22Rv1 (cell line): ENCODE results near the gene CITED4.

Source experiments
- ZFX ChIP-seq: fragments of 450-650 bp; IDR thresholded peaks from 2 replicates; pipeline ENCODE4 v1.6.1; 2017; ENCODE audit warnings: antibody characterized with exemption, borderline replicate concordance
- TF ChIP-seq, protein P1 (sequence below): fragments of 450-650 bp; IDR thresholded peaks from 2 replicates; pipeline ENCODE4 v1.5.1; 2017; ENCODE audit warnings: mild to moderate bottlenecking

DNA sequence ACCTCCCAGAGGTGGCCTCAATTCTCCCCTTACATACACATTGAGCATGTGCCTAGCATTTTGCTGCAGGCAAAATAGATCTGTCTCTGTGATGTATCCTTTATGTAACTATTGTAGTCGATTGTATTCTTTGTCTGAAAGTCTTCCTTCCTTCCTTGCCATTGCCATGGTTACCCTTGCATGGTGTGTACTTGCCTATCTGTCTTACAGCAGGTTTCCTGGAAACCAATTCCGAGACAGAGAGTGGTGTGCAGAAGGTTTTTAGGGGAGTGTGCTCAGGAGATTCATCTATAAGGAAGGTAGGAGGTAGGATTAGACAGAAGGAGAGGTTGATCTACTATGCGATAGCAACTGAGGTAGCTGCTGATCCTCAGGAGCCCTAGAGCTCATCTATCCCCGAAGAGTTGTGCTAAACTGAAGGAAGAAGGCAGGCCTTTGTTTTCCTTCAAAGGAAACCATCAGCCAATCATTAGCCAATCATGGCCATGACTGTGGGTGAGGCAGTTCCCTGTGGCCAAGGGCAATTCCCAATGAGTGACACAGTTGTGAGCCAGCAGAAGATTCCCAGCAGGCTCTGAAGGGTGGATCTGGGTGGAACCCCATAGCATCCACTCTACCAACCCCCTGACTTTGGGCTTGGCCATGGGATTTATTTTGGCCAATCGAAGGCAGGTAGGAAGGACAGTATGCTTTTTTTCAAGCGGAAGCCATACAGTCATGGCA is 15.0 kb downstream of the CITED4 start:
- TF ChIP-seq, protein P1, sequence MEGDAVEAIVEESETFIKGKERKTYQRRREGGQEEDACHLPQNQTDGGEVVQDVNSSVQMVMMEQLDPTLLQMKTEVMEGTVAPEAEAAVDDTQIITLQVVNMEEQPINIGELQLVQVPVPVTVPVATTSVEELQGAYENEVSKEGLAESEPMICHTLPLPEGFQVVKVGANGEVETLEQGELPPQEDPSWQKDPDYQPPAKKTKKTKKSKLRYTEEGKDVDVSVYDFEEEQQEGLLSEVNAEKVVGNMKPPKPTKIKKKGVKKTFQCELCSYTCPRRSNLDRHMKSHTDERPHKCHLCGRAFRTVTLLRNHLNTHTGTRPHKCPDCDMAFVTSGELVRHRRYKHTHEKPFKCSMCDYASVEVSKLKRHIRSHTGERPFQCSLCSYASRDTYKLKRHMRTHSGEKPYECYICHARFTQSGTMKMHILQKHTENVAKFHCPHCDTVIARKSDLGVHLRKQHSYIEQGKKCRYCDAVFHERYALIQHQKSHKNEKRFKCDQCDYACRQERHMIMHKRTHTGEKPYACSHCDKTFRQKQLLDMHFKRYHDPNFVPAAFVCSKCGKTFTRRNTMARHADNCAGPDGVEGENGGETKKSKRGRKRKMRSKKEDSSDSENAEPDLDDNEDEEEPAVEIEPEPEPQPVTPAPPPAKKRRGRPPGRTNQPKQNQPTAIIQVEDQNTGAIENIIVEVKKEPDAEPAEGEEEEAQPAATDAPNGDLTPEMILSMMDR: no peak
- no peak for TF ChIP-seq ZFX
